ENCODE results near the gene SDK2.

Gene SDK2

DNA sequence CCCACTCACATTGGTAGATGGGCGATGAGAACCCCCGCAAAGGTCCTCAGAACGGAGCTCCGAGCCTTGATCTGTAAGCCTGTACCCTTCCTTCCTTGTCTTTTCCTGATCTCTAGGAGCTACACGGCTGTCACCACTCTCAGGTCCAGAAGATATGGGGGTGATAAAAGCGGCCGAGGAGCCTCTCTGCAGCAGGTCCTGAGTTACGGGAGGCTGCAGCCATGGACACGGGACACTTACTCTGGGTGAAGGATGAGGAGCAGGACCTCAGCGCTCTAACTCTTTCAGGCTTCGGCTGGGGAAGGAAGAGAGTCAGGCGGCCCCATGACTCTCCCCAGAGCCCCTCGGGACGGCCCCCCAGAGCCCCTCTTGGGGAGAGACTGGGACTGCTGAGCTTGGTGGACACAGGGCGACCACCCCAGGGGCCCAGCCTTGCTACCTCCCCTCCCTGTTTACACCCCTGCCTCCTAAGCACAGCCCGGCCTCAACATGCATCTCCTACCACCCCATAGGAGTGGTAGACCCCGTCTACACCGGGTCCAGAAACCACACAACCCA lies 74.4 kb downstream of the SDK2 start:
- POLR2A ChIA-PET = no interaction called here
- TF ChIP-seq OVOL3 (tag by site-specific recombination; IDR thresholded peaks at IDR 0.05) (no peak), ZNF426 (tag by site-specific recombination; IDR thresholded peaks at IDR 0.05) (no peak)
- TF ChIP-seq, protein P1, sequence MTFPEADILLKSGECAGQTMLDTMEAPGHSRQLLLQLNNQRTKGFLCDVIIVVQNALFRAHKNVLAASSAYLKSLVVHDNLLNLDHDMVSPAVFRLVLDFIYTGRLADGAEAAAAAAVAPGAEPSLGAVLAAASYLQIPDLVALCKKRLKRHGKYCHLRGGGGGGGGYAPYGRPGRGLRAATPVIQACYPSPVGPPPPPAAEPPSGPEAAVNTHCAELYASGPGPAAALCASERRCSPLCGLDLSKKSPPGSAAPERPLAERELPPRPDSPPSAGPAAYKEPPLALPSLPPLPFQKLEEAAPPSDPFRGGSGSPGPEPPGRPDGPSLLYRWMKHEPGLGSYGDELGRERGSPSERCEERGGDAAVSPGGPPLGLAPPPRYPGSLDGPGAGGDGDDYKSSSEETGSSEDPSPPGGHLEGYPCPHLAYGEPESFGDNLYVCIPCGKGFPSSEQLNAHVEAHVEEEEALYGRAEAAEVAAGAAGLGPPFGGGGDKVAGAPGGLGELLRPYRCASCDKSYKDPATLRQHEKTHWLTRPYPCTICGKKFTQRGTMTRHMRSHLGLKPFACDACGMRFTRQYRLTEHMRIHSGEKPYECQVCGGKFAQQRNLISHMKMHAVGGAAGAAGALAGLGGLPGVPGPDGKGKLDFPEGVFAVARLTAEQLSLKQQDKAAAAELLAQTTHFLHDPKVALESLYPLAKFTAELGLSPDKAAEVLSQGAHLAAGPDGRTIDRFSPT (tag by site-specific recombination; IDR thresholded peaks at IDR 0.05) = no peak
- no peaks in the 10 kb centered on the region for H3K36me3 ChIP-seq (ENCODE audit: control insufficient read depth in 2 of 2, insufficient read depth in 1 of 2, low read length in 2 of 2)
- H3K4me1 ChIP-seq (ENCODE audit: control insufficient read depth, insufficient read depth, low read length) = no peaks in the 10 kb centered on the region
- H3K4me3 ChIP-seq (ENCODE audit: low read depth, low read length) = no peak overlapping the region
- H3K27ac ChIP-seq (ENCODE audit: extremely low read depth, low read depth, low read length) = no peak overlapping the region
- CTCF ChIA-PET = interaction anchor here (0.7 kb wide), 1 partner anchor 25 kb away, joined by 4 read pairs; no protein-coding TSS in a partner anchor
- no peaks in the 10 kb centered on the region for H3K9me3 ChIP-seq (ENCODE audit: control insufficient read depth, insufficient read depth, low read depth, low read length)

DNA sequence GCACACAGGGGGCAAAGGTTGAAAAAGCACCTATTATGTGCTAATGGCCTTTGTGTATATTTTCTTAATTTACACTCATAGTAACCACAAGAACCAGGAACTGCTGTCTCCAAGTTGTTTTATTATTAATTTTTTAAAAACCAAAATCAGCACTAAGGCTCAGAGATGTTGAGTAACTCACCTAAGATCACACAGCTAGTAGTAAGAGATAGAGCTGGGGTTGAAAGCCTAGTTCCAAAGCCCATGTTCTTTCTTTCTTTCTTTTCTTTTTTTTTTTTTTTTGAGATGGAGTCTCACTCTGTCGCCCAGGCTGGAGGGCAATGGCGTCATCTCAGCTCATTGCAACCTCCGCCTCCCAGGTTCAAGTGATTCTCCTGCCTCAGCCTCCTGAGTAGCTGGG lies 75.3 kb downstream of the SDK2 start:
- ChIA-PET CTCF (interaction anchor here (1.8 kb wide), 1 partner anchor 139 kb away, joined by 6 read pairs; no protein-coding TSS in a partner anchor), POLR2A (no interaction called here)
- no peaks in the 10 kb centered on the region for H3K36me3 ChIP-seq (ENCODE audit: control insufficient read depth in 2 of 2, insufficient read depth in 1 of 2, low read length in 2 of 2)
- no peaks in the 10 kb centered on the region for H3K9me3 ChIP-seq (ENCODE audit: control insufficient read depth, insufficient read depth, low read depth, low read length)
- TF ChIP-seq ZBTB17 (tag by site-specific recombination; IDR thresholded peaks at IDR 0.05) = no peak
- TF ChIP-seq, protein P2, sequence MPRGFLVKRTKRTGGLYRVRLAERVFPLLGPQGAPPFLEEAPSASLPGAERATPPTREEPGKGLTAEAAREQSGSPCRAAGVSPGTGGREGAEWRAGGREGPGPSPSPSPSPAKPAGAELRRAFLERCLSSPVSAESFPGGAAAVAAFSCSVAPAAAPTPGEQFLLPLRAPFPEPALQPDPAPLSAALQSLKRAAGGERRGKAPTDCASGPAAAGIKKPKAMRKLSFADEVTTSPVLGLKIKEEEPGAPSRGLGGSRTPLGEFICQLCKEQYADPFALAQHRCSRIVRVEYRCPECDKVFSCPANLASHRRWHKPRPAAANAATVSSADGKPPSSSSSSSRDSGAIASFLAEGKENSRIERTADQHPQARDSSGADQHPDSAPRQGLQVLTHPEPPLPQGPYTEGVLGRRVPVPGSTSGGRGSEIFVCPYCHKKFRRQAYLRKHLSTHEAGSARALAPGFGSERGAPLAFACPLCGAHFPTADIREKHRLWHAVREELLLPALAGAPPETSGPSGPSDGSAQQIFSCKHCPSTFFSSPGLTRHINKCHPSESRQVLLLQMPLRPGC (tag by site-specific recombination; IDR thresholded peaks at IDR 0.05) = no peak
- no peak for TF ChIP-seq ZNF292 (tag by site-specific recombination; IDR thresholded peaks at IDR 0.05; ENCODE audit: borderline replicate concordance, low read depth)
- no peak for TF ChIP-seq ZNF658 (tag by site-specific recombination; IDR thresholded peaks at IDR 0.05)
- TF ChIP-seq ZNF37A (tag by site-specific recombination; IDR thresholded peaks at IDR 0.05) = no peak
- TF ChIP-seq, protein P3, sequence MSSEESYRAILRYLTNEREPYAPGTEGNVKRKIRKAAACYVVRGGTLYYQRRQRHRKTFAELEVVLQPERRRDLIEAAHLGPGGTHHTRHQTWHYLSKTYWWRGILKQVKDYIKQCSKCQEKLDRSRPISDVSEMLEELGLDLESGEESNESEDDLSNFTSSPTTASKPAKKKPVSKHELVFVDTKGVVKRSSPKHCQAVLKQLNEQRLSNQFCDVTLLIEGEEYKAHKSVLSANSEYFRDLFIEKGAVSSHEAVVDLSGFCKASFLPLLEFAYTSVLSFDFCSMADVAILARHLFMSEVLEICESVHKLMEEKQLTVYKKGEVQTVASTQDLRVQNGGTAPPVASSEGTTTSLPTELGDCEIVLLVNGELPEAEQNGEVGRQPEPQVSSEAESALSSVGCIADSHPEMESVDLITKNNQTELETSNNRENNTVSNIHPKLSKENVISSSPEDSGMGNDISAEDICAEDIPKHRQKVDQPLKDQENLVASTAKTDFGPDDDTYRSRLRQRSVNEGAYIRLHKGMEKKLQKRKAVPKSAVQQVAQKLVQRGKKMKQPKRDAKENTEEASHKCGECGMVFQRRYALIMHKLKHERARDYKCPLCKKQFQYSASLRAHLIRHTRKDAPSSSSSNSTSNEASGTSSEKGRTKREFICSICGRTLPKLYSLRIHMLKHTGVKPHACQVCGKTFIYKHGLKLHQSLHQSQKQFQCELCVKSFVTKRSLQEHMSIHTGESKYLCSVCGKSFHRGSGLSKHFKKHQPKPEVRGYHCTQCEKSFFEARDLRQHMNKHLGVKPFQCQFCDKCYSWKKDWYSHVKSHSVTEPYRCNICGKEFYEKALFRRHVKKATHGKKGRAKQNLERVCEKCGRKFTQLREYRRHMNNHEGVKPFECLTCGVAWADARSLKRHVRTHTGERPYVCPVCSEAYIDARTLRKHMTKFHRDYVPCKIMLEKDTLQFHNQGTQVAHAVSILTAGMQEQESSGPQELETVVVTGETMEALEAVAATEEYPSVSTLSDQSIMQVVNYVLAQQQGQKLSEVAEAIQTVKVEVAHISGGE (tag by site-specific recombination; conservative IDR thresholded peaks at IDR 0.05; ENCODE audit: low read depth) = no peak
- TF ChIP-seq GLI4 (tag by site-specific recombination; IDR thresholded peaks at IDR 0.05) = no peak
- no peak for TF ChIP-seq ZNF133 (tag by site-specific recombination; IDR thresholded peaks at IDR 0.05)
- no peak for TF ChIP-seq ZFP41 (tag by site-specific recombination; IDR thresholded peaks at IDR 0.05; ENCODE audit: borderline replicate concordance)
- no peak for TF ChIP-seq ZNF354C (tag by site-specific recombination; IDR thresholded peaks at IDR 0.05; ENCODE audit: borderline replicate concordance, low read depth)
- H3K4me1 ChIP-seq (ENCODE audit: control insufficient read depth, insufficient read depth, low read length) = no peaks in the 10 kb centered on the region
- H3K27ac ChIP-seq (ENCODE audit: extremely low read depth, low read depth, low read length) = no peak overlapping the region
- no peak overlapping the region for H3K4me3 ChIP-seq (ENCODE audit: low read depth, low read length)
